ENCODE data around the gene FHOD1. TPM values are rescaled to one million over a fixed set of nuclear protein-coding genes. Genes with fewer than 3 reads are reported as not detected.

Gene FHOD1
- polyA plus RNA-seq, 1 of the 3 experiments (the other 2 are of a cell fraction): 70.9 TPM

- Histone ChIP-seq H3F3A (replicated peaks; ENCODE audit: insufficient read depth) (peaks cover 30% of the 10 kb centered on the region), H4K20me1 (ENCODE audit: insufficient read depth) (no peaks in the 10 kb centered on the region), H3K4me2 (peak overlapping the region; percentile 92), H2AFZ (ENCODE audit: low read depth) (no peak overlapping the region), H3K9ac (no peak overlapping the region), H3K36me3 (replicated peaks in 1 of 2; ENCODE audit: control insufficient read depth in 1 of 2, insufficient read depth in 2 of 2, low read length in 1 of 2) (no peaks in the 10 kb centered on the region), H3K79me2 (ENCODE audit: insufficient read depth) (peaks cover 18% of the 10 kb centered on the region), H3K4me1 (ENCODE audit: control insufficient read depth in 1 of 2, insufficient read depth in 2 of 2, low read depth in 1 of 2, low read length in 1 of 2) (peaks cover 21 to 25% of the 10 kb centered on the region in 2 experiments), H3K9me3 (no peaks in the 10 kb centered on the region), H3K27ac (ENCODE audit: low read depth in 2 of 2, low read length in 1 of 2) (peak overlapping the region in 1 of 2 experiments; percentile 57; a peak in 3 of 4 replicates), H3K9me2 (no peaks in the 10 kb centered on the region), H3K27me3 (ENCODE audit: insufficient read depth) (no peaks in the 10 kb centered on the region), H3K4me3 (ENCODE audit: low read depth in 2 of 2, low read length in 1 of 2) (peak overlapping the region in 1 of 2 experiments; percentile 36; a peak in 2 of 4 replicates)
- WGBS (ENCODE audit: low lambda C conversion rate): 13% methylated on average over 4 of the region's 5 CpGs
- TF ChIP-seq FOXJ3 (CRISPR knock-in tag; IDR thresholded peaks at IDR 0.05) (no peak), FOSL2 (IDR thresholded peaks at IDR 0.05; ENCODE audit: borderline replicate concordance, low read depth) (peak; percentile 62; the same call in 1 of the 2 replicates), FOXM1 (IDR thresholded peaks at IDR 0.05; ENCODE audit: low read depth) (no peak), CHD2 (IDR thresholded peaks at IDR 0.05; ENCODE audit: low read length, partially characterized antibody) (no peak), MAX (IDR thresholded peaks at IDR 0.05; ENCODE audit: low read depth) (peak; percentile 63; the same call in 1 of the 2 replicates), RFX5 (IDR thresholded peaks at IDR 0.05; ENCODE audit: low read length) (no peak), GATA2 (CRISPR knock-in tag; IDR thresholded peaks at IDR 0.05) (no peak), TEAD4 (IDR thresholded peaks at IDR 0.05; ENCODE audit: borderline replicate concordance, insufficient read depth) (no peak), SMC3 (IDR thresholded peaks at IDR 0.05; ENCODE audit: low read depth, low read length) (no peak), REST (IDR thresholded peaks at IDR 0.05; ENCODE audit: low read depth, low read length) (peak; percentile 48; the same call in 1 of the 2 replicates), CTCF (IDR thresholded peaks at IDR 0.05) (no peak), RXRA (IDR thresholded peaks at IDR 0.05; ENCODE audit: borderline replicate concordance, low read depth) (no peak), NRF1 (IDR thresholded peaks at IDR 0.05; ENCODE audit: low read depth, low read length) (no peak), USF2 (IDR thresholded peaks at IDR 0.05; ENCODE audit: borderline replicate concordance, low read depth, low read length) (no peak), POLR2AphosphoS5 (IDR thresholded peaks at IDR 0.05; ENCODE audit: low read depth, low read length) (no peak), RAD21 (IDR thresholded peaks at IDR 0.05; ENCODE audit: low read length) (no peak), YY1 (IDR thresholded peaks at IDR 0.05; ENCODE audit: low read depth) (peak; percentile 50; the same call in 1 of the 2 replicates), TCF12 (IDR thresholded peaks at IDR 0.05) (peak; percentile 32; the same call in 1 of the 2 replicates), JUND (IDR thresholded peaks at IDR 0.05) (no peak; the same call in 1 of the 2 replicates), TAF1 (IDR thresholded peaks at IDR 0.05; ENCODE audit: borderline replicate concordance, low read depth, low read length) (no peak), SIN3A (IDR thresholded peaks at IDR 0.05; ENCODE audit: borderline replicate concordance, low read depth, low read length) (peak; percentile 65; the same call in 1 of the 2 replicates), EP300 (IDR thresholded peaks at IDR 0.05; ENCODE audit: borderline replicate concordance in 1 of 2, low read depth in 1 of 2, low read length in 1 of 2) (no peak), NFIC (IDR thresholded peaks at IDR 0.05; ENCODE audit: borderline replicate concordance) (no peak; the same call in 1 of the 2 replicates), RCOR1 (IDR thresholded peaks at IDR 0.05; ENCODE audit: low read length) (no peak)
- TF ChIP-seq, protein P1, sequence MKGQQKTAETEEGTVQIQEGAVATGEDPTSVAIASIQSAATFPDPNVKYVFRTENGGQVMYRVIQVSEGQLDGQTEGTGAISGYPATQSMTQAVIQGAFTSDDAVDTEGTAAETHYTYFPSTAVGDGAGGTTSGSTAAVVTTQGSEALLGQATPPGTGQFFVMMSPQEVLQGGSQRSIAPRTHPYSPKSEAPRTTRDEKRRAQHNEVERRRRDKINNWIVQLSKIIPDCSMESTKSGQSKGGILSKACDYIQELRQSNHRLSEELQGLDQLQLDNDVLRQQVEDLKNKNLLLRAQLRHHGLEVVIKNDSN (IDR thresholded peaks at IDR 0.05; ENCODE audit: borderline replicate concordance, low read depth): no peak
- CTCF ChIA-PET: interaction anchor here (1.2 to 2.3 kb wide), 3 partner anchors 168 to 232 kb away, joined by 4 to 12 read pairs (median 6); partner anchors contain the start of gene CES3
- DNase-seq: no peak
- POLR2A ChIA-PET: no interaction called here
Observed at GRCh38 chr16:67186550-67186950, 60.7 kb downstream of the FHOD1 start.
